ENCODE results near the gene STARD3NL. TPM values are rescaled to one million over a fixed set of nuclear protein-coding genes. Genes with fewer than 3 reads are reported as not detected.
A peak's percentile ranks its signal among the peaks of the same experiment; 100 is the strongest.

The STARD3NL gene
- total RNA-seq, 2 donors from 2014 or later = 48.6 to 58.3 TPM

GRCh38 chr7:38215735-38216670 is 38.0 kb downstream of the STARD3NL start:
- Mint-ChIP-seq H3K4me3 (no peak overlapping the region), H3K27ac (no peak overlapping the region), H3K4me1 (peaks cover 16% of the 10 kb centered on the region), H3K27me3 (ENCODE audit: insufficient read depth) (no peaks in the 10 kb centered on the region), H3K36me3 (ENCODE audit: low read depth) (peaks cover 32% of the 10 kb centered on the region), H3K9me3 (no peaks in the 10 kb centered on the region)
- DNase-seq = peak; percentile 93
- Histone ChIP-seq H3K27me3 (ENCODE audit: control insufficient read depth, insufficient read depth, low read length, poor library complexity, severe bottlenecking) (no peaks in the 10 kb centered on the region), H3K9me3 (ENCODE audit: control insufficient read depth, low read length) (no peaks in the 10 kb centered on the region), H3K27ac (ENCODE audit: low read depth, low read length) (no peak overlapping the region), H3K36me3 (ENCODE audit: control insufficient read depth, insufficient read depth, low read length) (peaks cover 63% of the 10 kb centered on the region), H3K4me3 (ENCODE audit: low read length) (no peak overlapping the region), H3K9ac (ENCODE audit: extremely low read depth, low read length, poor library complexity, severe bottlenecking) (no peak overlapping the region), H3K4me1 (ENCODE audit: control insufficient read depth, insufficient read depth, low read length) (peaks cover 2% of the 10 kb centered on the region)
- 18 to 40% methylated on average over 2 to 5 of the region's 5 CpGs for WGBS, 2 experiments (ENCODE audit: insufficient coverage in 1 of 2, insufficient read length in 1 of 2)
- TF ChIP-seq, protein P1, sequence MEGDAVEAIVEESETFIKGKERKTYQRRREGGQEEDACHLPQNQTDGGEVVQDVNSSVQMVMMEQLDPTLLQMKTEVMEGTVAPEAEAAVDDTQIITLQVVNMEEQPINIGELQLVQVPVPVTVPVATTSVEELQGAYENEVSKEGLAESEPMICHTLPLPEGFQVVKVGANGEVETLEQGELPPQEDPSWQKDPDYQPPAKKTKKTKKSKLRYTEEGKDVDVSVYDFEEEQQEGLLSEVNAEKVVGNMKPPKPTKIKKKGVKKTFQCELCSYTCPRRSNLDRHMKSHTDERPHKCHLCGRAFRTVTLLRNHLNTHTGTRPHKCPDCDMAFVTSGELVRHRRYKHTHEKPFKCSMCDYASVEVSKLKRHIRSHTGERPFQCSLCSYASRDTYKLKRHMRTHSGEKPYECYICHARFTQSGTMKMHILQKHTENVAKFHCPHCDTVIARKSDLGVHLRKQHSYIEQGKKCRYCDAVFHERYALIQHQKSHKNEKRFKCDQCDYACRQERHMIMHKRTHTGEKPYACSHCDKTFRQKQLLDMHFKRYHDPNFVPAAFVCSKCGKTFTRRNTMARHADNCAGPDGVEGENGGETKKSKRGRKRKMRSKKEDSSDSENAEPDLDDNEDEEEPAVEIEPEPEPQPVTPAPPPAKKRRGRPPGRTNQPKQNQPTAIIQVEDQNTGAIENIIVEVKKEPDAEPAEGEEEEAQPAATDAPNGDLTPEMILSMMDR (conservative IDR thresholded peaks at IDR 0.05) = peak; percentile 98

DNA sequence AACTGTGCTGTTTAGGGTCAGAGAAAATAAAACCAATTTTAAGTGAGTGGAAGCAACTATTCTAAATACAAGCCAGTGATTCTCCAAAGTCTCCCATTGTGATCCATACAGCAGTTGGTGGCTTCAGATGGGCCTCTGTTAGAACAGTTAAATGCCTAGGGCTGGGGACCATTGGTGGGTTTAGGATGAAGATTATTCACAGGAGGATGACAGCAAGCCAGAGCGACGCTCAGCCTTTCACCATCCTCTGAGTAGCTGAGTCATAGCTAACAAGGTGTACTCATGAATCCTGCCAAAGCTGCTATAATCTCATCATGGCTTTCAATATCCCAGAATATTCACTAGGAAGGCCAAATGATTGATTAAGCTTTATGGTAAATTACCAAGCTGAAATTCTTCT is 39.6 kb downstream of the STARD3NL start:
- H3K27ac Mint-ChIP-seq = no peak overlapping the region

DNA sequence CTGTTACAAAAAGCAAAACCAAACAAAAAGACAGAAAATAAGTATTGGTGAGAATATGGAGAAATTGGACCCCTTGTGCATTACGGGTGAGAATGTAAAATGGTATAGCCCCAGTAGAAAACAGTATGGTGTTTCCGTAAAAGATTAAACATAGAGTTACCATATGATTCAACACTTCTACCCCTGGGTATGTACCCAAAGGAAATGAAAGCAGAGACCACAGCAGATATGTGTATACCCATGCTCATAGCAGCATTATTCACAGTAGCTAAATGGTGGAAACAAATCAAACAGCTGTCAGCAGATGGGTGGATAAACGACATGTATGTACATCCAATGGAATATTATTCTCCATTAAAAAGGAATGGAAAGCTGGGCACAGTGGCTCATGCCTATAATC is 42.4 kb downstream of the STARD3NL start:
- no peak overlapping the region for H3K27ac Mint-ChIP-seq

More for the DNA sequence above, 39.6 kb downstream of the STARD3NL start:
- no peaks in the 10 kb centered on the region for H3K27me3 Mint-ChIP-seq (ENCODE audit: insufficient read depth)
- Histone ChIP-seq H3K9me3 (ENCODE audit: control insufficient read depth, low read length) (no peaks in the 10 kb centered on the region), H3K9ac (ENCODE audit: extremely low read depth, low read length, poor library complexity, severe bottlenecking) (no peak overlapping the region), H3K27me3 (ENCODE audit: control insufficient read depth, insufficient read depth, low read length, poor library complexity, severe bottlenecking) (no peaks in the 10 kb centered on the region), H3K4me3 (ENCODE audit: low read length) (no peak overlapping the region), H3K36me3 (ENCODE audit: control insufficient read depth, insufficient read depth, low read length) (peaks cover 68% of the 10 kb centered on the region), H3K27ac (ENCODE audit: low read depth, low read length) (no peak overlapping the region), H3K4me1 (ENCODE audit: control insufficient read depth, insufficient read depth, low read length) (peaks cover 2% of the 10 kb centered on the region)
- H3K4me3 Mint-ChIP-seq = no peak overlapping the region
- WGBS, 2 experiments (ENCODE audit: insufficient coverage in 1 of 2, insufficient read length in 1 of 2) = 98% methylated on average over 2 of the region's 2 CpGs; no CpG with 5 or more reads in 1 of the 2 experiments
- H3K9me3 Mint-ChIP-seq = no peaks in the 10 kb centered on the region
- TF ChIP-seq, protein P1 (conservative IDR thresholded peaks at IDR 0.05) = no peak
- H3K36me3 Mint-ChIP-seq (ENCODE audit: low read depth) = peaks cover 32% of the 10 kb centered on the region
- H3K4me1 Mint-ChIP-seq = peaks cover 17% of the 10 kb centered on the region
- no peak for DNase-seq

More for the DNA sequence above, 42.4 kb downstream of the STARD3NL start:
- Mint-ChIP-seq H3K9me3 (no peaks in the 10 kb centered on the region), H3K36me3 (ENCODE audit: low read depth) (peaks cover 46% of the 10 kb centered on the region), H3K4me1 (peaks cover 3% of the 10 kb centered on the region), H3K27me3 (ENCODE audit: insufficient read depth) (no peaks in the 10 kb centered on the region), H3K4me3 (no peak overlapping the region)
- H3K9me3 ChIP-seq (ENCODE audit: control insufficient read depth, low read length) = no peaks in the 10 kb centered on the region
- DNase-seq = no peak
- no peak overlapping the region for H3K4me3 ChIP-seq (ENCODE audit: low read length)
- TF ChIP-seq, protein P1 (conservative IDR thresholded peaks at IDR 0.05) = no peak
- WGBS, 2 experiments (ENCODE audit: insufficient coverage in 1 of 2, insufficient read length in 1 of 2) = 86 to 92% methylated on average over 2 to 3 of the region's 3 CpGs
- H3K27me3 ChIP-seq (ENCODE audit: control insufficient read depth, insufficient read depth, low read length, poor library complexity, severe bottlenecking) = no peaks in the 10 kb centered on the region
- H3K4me1 ChIP-seq (ENCODE audit: control insufficient read depth, insufficient read depth, low read length) = no peaks in the 10 kb centered on the region
- no peak overlapping the region for H3K9ac ChIP-seq (ENCODE audit: extremely low read depth, low read length, poor library complexity, severe bottlenecking)
- H3K36me3 ChIP-seq (ENCODE audit: control insufficient read depth, insufficient read depth, low read length) = peaks cover 73% of the 10 kb centered on the region
- H3K27ac ChIP-seq (ENCODE audit: low read depth, low read length) = no peak overlapping the region
